Mammary epithelial cell (primary cell): ENCODE measurements around the gene KLHL13.

Experiments
- EZH2 ChIP-seq: IDR thresholded peaks from 2 replicates; pipeline ENCODE4 v1.6.1; 2012; ENCODE audit warnings: low read length, inconsistent platforms, borderline replicate concordance
- TF ChIP-seq, protein P1 (sequence below), 2 donors: IDR thresholded peaks in 1 of 2; conservative IDR thresholded peaks in 1 of 2; 2 replicates each; pipeline ENCODE4 v1.5.1; 2011 to 2012; ENCODE audit warnings: inconsistent platforms in 2 of 2, low read length in 2 of 2, mild to moderate bottlenecking in 2 of 2, control low read depth in 1 of 2, low read depth in 1 of 2; ENCODE audit not compliant: insufficient read depth in 1 of 2; ENCODE audit errors: extremely low read depth in 1 of 2

DNA sequence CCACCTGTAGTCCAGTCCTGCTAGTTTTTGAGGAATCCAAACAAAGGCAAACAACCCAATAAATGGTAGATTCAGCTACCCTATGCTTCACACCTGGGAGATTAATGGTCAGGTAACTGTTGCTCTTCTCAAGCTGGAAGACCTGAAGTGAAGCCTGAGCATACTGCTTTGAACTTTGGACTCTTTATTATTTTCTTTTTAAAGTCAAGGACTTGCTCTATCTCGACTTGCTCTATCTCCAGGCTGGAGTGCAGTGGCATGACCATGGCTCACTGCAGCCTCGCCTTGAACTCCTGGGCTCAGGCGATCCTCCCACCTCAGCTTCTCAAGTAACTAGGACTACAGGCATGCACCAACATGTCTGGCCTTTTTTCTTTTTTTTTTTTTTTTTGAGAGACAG is 14.7 kb upstream of the KLHL13 start:
- TF ChIP-seq, protein P1, sequence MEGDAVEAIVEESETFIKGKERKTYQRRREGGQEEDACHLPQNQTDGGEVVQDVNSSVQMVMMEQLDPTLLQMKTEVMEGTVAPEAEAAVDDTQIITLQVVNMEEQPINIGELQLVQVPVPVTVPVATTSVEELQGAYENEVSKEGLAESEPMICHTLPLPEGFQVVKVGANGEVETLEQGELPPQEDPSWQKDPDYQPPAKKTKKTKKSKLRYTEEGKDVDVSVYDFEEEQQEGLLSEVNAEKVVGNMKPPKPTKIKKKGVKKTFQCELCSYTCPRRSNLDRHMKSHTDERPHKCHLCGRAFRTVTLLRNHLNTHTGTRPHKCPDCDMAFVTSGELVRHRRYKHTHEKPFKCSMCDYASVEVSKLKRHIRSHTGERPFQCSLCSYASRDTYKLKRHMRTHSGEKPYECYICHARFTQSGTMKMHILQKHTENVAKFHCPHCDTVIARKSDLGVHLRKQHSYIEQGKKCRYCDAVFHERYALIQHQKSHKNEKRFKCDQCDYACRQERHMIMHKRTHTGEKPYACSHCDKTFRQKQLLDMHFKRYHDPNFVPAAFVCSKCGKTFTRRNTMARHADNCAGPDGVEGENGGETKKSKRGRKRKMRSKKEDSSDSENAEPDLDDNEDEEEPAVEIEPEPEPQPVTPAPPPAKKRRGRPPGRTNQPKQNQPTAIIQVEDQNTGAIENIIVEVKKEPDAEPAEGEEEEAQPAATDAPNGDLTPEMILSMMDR (conservative IDR thresholded peaks at IDR 0.05 in 1 of 2, IDR thresholded peaks at IDR 0.05 in 1 of 2; ENCODE audit: extremely low read depth in 1 of 2, insufficient read depth in 1 of 2, low read depth in 1 of 2, low read length in 2 of 2): no peak
- TF ChIP-seq EZH2: no peak
